Activated CD8-positive, alpha-beta memory T cell treated with anti-CD3 and anti-CD28 coated beads, Interleukin-2, amount 50 U/mL, for 24 hours (primary cell): Measurements from ENCODE around the gene PTMS.

Experiments used
- DNase-seq: peaks from one replicate; pipeline ENCODE4 v3.0.0-alpha.2; 2020; ENCODE audit errors: extremely low read depth

PTMS gene

GRCh38 chr12:6788972-6789924 is 23.1 kb downstream of the PTMS start, which contains the start of gene CD4:
Gene CD4, plus strand, starts transcription at chr12:6789528. Its CDS starts 10,611 bp downstream, at chr12:6800139.
- no peak for DNase-seq

DNA sequence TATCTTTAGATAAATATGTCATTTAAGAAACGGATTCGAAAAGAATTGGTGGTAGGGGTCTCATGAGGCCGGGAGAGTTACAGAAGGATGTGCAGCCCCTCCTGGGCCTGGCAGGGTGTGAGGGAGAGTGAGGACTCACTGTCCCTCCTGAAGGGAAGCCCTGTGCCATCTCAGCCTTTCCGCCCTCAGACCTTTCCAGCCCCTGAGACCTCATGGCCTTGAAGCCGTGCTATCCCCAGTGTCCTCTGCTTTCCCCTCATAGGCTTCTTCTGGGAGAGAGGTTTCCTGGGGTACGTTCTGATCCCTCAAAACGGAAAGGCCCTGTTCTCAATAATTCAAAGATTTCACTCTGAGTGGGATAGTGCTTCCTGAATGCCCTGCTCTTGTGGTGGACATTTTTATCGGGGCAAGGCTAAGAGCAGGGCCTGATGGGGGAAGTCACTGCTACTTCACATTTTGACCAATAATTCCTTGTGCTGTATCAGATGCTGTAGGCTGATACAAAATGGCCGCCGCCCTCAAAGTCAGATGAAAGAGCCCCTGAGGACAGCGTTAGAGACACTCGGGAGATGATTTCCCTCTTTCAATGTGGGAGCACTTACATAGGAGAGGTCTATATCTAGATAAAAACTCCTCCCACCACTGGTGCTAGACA is 24.5 kb downstream of the PTMS start:
- DNase-seq, result no peak

- DNase-seq, result no peak
These were observed 25.9 kb downstream of the PTMS start for GRCh38 chr12:6791931-6792520.

DNA sequence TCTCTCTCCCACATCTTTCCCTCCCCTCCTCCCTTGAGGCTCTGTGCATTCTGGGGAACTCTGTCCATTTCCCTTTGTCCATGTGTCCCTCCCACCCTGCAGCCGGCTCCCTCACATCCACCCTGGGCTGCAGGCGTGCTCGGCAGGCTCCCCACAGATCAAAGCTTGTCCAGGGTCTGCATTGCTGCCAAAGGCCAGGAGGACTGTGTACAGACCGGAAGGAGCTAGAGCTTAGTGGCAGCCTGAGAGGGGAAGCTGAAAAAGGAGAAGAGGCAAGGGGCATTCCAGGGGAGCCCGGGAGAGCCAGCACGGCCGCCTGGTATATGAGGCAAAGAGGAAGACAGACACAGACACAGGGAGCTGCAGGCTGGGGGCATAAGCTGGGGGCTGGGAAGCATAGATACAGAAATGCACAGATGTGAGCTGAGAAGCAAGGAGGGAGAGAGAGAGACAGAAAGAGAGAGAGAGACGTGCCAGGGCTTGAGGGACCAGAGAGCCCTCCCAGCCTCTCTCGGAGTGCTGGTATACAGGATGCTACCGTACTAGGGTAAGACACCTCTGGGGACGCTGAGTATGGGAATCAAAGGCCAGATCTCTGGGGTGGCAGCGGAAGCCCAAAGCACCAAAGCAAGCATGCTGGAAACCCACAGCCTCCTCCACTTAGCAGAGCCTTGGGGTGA is 26.5 kb downstream of the PTMS start:
- no peak for DNase-seq

GRCh38 chr12:6795088-6795487 is 28.9 kb downstream of the PTMS start:
- no peak for DNase-seq

GRCh38 chr12:6796576-6796975 is 30.4 kb downstream of the PTMS start:
- no peak for DNase-seq

DNA sequence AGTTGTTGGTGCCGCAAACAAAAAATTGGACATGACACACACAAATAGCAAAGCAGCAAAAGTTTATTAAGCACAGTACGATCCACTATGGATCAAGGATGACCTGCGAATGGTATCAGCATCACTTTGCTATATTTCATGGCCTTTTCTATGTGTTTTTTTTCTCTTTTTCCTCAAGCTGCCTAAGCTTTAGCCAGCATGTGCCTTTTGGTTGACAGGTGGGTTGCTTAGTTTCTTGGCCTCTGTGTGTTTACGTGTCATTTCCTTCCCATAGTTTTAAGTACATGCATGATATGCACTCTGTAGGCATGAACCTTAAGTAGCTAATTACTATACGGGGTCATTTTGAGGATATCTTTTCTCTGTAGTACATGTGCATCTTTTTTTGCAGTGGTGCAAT is 33.0 kb downstream of the PTMS start:
- no peak for DNase-seq

DNA sequence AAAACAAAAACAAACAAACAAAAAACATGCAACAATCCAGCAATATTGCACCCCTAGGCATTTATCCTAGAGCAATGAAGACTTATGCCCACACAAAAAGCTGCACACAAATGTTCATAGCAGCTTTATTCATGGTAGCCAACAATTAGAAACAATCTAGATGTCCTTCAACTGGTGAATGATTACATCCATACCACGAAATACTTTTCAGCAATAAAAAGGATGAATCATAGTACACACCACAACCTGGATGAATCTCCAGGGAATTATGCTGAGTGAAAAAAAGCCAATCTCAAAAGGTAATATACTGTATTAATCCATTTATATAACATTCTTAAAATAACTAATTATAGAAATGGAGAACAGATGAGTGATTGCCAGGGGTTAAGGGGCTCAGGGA is 41.0 kb downstream of the PTMS start:
- no peak for DNase-seq

- no peak for DNase-seq
These were observed 42.9 kb downstream of the PTMS start for GRCh38 chr12:6809056-6809455.

DNA sequence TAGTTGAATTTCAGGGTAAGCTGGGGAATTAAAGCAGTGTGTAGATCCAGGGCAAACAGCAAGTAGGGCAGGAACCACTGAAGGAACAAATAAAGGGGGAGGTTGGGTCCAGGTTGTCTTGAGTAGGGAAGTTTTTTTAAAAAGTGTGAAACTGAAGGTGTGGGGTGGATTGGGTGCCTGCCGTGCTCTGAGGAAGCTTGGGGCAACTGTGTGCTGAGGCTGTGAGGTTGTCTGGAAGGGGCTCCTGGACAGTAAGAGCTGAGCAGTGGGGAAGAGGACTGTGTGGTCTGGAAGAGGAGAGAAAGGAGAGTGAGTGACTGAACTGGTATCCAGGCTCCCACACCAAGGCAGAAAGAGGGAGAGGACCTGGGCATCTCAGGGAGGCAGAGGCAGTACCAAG is 44.6 kb downstream of the PTMS start:
- no peak for DNase-seq

- DNase-seq, result no peak
These were observed 47.2 kb downstream of the PTMS start for GRCh38 chr12:6813363-6813762.

GRCh38 chr12:6816598-6816997 is 50.4 kb downstream of the PTMS start:
- DNase-seq, result no peak

DNA sequence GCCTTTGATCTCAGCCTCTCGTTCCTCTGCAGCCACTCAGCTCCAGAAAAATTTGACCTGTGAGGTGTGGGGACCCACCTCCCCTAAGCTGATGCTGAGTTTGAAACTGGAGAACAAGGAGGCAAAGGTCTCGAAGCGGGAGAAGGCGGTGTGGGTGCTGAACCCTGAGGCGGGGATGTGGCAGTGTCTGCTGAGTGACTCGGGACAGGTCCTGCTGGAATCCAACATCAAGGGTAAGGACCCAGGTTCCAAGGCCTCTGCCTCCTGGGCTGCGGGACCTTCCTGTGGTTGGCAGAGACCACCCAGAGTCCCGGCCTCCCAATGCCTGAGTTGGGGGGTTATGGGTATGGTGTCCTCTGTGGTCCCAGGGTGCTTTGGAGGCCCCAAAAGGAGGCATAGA is 50.9 kb downstream of the PTMS start:
- no peak for DNase-seq

DNA sequence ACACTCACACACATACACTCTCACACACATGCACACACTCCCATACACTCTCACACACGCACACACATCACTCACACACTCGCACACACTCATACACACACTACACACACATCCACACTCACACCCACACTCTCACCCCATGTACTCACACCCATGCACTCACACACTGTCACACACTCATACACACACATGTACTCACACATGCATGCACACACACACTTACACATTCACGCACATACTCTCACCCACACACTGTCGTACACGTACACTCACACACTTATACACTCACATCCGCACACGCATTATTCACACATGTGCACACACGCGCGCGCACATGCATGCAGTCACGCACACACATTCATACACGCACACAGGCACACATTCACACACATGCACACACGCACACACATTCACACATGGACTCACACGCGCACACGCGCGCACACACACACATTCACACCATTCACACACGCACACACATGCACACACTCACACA is 51.5 kb downstream of the PTMS start:
- DNase-seq, result no peak

GRCh38 chr12:6818222-6818621 is 52.1 kb downstream of the PTMS start:
- no peak for DNase-seq

GRCh38 chr12:6818645-6819044 is 52.5 kb downstream of the PTMS start:
- no peak for DNase-seq

DNA sequence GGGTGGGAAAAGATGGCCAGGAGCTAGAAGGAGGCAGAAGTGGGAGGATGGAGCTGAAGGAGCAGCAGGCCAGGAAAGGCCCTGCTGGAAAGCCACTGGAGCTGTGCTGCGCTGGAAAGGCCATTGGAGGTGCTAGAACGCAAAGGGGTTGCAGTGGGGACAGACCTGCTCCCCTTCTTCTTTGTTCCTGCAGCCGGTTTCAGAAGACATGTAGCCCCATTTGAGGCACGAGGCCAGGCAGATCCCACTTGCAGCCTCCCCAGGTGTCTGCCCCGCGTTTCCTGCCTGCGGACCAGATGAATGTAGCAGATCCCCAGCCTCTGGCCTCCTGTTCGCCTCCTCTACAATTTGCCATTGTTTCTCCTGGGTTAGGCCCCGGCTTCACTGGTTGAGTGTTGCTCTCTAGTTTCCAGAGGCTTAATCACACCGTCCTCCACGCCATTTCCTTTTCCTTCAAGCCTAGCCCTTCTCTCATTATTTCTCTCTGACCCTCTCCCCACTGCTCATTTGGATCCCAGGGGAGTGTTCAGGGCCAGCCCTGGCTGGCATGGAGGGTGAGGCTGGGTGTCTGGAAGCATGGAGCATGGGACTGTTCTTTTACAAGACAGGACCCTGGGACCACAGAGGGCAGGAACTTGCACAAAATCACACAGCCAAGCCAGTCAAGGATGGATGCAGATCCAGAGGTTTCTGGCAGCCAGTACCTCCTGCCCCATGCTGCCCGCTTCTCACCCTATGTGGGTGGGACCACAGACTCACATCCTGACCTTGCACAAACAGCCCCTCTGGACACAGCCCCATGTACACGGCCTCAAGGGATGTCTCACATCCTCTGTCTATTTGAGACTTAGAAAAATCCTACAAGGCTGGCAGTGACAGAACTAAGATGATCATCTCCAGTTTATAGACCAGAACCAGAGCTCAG is 53.2 kb downstream of the PTMS start:
- DNase-seq, result no peak

DNA sequence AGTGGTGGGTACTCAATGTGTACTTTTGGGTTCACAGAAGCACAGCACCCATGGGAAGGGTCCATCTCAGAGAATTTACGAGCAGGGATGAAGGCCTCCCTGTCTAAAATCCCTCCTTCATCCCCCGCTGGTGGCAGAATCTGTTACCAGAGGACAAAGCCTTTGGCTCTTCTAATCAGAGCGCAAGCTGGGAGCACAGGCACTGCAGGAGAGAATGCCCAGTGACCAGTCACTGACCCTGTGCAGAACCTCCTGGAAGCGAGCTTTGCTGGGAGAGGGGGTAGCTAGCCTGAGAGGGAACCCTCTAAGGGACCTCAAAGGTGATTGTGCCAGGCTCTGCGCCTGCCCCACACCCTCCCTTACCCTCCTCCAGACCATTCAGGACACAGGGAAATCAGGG is 54.0 kb downstream of the PTMS start:
- no peak for DNase-seq
